GM18858 (cell line): Measurements from ENCODE around the gene BAG3.

Source experiments
- ATAC-seq: cut with Tn5 transposase; IDR thresholded peaks from one replicate; pipeline ENCODE4 v1.9.1; 2021; ENCODE audit not compliant: unreplicated experiment

The BAG3 gene

GRCh38 chr10:119725828-119726675, 74.9 kb downstream of the BAG3 start, which contains the start of gene INPP5F:
Gene INPP5F, plus strand, starts transcription at chr10:119726050. Its CDS starts 213 bp downstream, at chr10:119726263.
- ATAC-seq, result peak; percentile 69

- ATAC-seq, result no peak
Observed at GRCh38 chr10:119726676-119727261, 75.6 kb downstream of the BAG3 start.
